Mesenteric fat pad (tissue), 1 donor: ENCODE measurements around the gene DYNC2I2. TPM values are rescaled to one million over a fixed set of nuclear protein-coding genes. Genes with fewer than 3 reads are reported as not detected.

Source experiments
- DNase-seq: peaks from one replicate; pipeline ENCODE4 v3.0.0-alpha.2; 2020; ENCODE audit warnings: low spot score
- total RNA-seq: library from RNA; stranded (reverse); fragmentation: NEBNext Ultra II Directional; extraction: Animal tissue kit (Norgen Biotek cat#: 25700); gene quantifications from one replicate; pipeline ENCODE4 v1.2.1, GENCODE V29; 2021
- donor health status: DM: yes; HTN: yes; CAD: no.

DYNC2I2 gene
- total RNA-seq, 1 donor from 2014 or later: 9.8 TPM

- DNase-seq: no peak
Measured at GRCh38 chr9:128636556-128637530, 19.8 kb downstream of the DYNC2I2 start.

DNA sequence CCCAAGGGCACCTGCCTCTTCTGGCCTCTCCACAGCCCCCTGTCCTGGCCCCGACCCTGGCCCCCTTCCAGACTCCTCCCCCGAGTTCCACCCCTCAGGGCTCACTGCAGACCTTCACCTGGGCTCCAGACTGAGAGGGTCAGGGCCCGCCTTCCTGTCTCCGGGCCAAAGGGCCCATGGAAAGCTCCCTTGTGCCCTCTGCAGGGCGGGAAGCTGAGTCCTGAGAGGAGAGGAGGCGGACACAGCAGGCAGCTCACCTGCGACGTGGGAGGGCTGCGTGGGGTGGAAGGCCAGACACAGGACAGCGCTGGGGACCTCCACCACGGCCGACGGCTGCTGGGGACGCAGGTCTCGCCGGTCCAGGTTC is 20.6 kb downstream of the DYNC2I2 start:
- DNase-seq: no peak

GRCh38 chr9:128635266-128636023 is 21.2 kb downstream of the DYNC2I2 start:
- peak; percentile 96 for DNase-seq

GRCh38 chr9:128634651-128635262 is 21.9 kb downstream of the DYNC2I2 start:
- DNase-seq: no peak

DNA sequence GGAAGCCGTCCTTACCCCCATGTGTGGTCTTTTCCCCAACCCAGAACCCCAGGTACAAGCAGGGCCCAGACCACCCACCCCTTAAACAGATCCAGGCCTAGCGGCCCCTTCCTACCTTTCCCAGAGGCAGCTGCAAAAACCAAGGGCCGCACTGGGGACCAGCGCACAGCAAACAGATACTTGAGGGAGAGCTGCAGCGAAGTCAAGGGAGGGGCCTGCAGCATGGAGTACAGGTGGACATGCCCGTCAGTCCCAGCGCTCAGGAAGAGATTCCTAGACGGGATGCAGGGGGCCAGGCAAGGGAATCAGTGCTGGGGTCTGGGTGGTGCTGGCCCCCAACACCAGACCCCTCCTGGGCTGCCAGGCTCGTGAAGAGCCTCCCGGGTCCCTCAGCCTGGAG is 22.5 kb downstream of the DYNC2I2 start:
- no peak for DNase-seq

DNA sequence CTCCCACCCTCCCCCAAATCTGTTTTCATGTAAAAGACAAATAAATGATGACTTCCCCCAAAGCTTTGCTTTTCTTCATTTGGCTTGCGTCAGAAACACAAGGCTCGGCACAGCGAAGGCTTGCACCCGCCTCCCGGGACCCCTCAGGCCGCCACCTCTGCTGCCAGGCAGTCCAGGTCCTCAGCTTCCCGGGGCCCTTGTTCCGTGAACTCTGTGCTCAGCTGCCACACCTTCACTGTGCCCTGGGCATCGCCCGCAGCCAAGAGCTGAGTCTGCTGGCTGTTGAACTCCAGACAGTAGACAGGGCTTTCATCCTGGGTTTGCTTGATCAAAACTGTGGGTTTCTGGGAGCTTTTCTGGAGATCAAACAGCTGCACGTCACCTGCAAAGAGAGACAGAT is 23.0 kb downstream of the DYNC2I2 start:
- no peak for DNase-seq

- no peak for DNase-seq
Measured at GRCh38 chr9:128633057-128633456, 23.6 kb downstream of the DYNC2I2 start.

GRCh38 chr9:128632486-128632885 is 24.2 kb downstream of the DYNC2I2 start:
- DNase-seq: no peak

- no peak for DNase-seq
Measured at GRCh38 chr9:128632066-128632465, 24.6 kb downstream of the DYNC2I2 start.

GRCh38 chr9:128631636-128632035 is 25.0 kb downstream of the DYNC2I2 start:
- no peak for DNase-seq

DNA sequence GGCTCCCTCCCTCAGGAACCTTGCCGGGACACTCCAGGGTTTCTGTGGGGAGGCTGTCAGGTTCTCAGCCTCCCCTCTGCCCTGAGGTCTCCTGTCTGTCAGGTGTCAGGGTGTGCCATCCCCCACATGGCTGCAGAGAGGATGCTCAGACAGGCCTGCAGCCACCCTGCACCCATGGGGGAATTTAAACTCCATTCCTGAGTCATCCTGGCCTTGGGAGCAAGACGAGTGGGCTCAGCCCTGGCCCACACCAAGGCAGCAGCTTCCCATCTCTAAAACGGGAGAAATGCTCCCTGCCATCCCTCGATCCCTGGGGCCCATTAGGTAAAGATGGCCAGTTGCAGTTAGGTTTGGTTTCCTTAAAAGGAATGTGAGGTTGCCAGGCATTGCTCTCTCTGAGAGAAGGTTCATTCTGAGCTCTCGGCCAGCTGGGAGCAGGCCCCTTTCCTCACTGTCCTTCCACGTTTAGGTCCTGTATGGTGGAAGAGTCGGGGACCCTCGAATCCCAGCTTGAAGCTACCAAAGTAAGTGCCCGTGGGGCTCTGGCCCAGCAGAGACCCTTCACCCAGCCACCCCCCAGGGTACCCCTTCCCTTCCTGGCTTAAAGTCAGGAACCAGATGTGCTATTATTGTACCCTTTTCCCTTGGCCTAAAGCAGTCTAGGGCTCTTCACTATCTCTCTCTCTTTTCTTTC is 26.6 kb downstream of the DYNC2I2 start:
- no peak for DNase-seq

DNA sequence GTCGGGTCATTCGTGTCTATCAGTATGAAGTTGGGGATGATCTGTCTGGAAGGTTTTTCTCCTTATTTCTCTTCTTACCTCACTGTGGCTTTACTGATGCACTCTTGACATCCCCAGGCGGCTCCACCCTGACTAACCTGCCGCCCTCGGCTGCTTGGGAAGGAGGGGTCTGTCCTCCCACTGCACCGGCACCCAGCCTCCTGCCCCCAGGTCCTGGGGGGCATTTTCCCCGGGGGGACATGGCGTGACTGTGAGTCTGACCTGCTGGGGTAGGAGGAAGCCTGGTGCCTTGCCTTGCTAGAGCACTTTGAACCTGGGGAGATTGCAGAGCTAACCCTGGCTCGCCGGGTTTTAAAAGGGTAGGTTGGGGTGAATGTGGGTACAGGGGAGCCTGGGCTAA is 27.5 kb downstream of the DYNC2I2 start:
- DNase-seq: no peak

GRCh38 chr9:128628471-128629048 is 28.1 kb downstream of the DYNC2I2 start:
- DNase-seq: no peak

GRCh38 chr9:128627906-128628305 is 28.7 kb downstream of the DYNC2I2 start:
- DNase-seq: no peak

DNA sequence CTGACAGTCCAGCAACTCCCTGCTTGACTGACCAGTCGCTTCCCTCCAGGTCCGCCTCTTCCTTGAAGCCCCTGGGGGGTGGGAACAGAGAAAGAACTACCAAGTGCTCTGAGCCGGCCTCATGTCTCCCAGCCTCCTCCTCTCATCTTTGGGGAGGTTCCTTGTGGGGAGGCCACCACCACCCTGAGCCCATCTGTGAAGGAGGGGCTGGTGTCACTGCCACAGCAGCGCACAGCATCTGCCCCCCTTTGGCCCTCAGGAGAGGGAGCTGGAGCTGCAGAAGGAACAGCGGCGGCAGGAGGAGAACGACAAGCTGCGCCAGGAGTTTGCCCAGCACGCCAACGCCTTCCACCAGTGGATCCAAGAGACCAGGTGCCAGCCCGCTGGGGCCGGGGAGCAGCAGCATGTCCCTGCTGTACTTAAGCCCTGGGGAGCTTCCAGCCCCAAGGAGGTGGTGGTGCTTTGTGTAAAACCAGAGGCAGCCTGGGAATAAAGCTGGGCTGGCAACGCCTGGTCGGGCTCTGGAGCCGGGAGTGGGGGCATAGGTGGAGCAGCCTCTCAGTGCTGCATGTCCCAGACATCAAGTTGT is 29.4 kb downstream of the DYNC2I2 start:
- DNase-seq: no peak

GRCh38 chr9:128626181-128626580 is 30.5 kb downstream of the DYNC2I2 start:
- DNase-seq: no peak

DNA sequence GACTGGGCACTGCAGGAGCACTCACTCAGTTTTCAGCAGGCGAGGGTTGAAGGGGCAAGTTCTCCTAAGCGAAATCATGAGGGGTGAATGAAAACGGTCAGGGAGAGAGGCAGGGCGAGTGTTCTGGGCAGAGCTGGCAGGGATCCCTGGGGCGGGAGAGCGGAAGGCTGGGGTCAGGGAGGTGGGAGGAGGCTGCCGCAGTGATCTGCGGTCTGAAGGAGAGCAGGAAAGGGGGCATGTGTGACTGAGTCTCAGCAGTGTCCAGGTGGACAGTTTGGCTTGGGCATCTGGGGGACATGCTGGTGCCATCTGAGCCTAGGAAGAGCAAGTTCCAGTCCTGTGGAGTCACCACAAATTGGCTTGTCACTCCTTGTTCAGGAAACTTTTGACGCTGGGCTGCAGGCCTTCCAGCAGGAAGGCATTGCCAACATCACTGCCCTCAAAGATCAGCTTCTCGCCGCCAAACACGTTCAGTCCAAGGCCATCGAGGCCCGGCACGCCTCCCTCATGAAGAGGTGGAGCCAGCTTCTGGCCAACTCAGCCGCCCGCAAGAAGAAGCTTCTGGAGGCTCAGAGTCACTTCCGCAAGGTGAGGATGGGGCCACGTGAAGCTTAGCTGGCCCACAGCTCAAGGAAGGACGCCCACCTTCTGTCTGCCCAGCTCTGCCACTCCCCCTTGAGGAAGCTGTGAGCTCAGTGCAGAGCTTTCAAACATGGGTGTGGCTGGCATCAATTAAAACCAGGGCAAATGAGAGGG is 31.1 kb downstream of the DYNC2I2 start:
- no peak for DNase-seq

GRCh38 chr9:128624566-128624965 is 32.1 kb downstream of the DYNC2I2 start:
- DNase-seq: no peak

- no peak for DNase-seq
Measured at GRCh38 chr9:128621730-128622455, 34.8 kb downstream of the DYNC2I2 start.
